K562 (cell line): ENCODE data around the gene OR2V2. TPM values are rescaled to one million over a fixed set of nuclear protein-coding genes. Genes with fewer than 3 reads are reported as not detected.

ENCODE experiments used
- ATAC-seq: fragments of 200-7000 bp; cut with Tn5 transposase; 3 replicates; pipeline ENCODE4 v1.9.1; 2020; ENCODE audit warnings: moderate library complexity
- BruUV-seq: library from RNA; stranded (reverse); fragments of 400-500 nt; replicated peaks from 2 replicates; lab custom pipeline; 2021; lab: Mats Ljungman, UMichigan
- CTCF ChIA-PET: fragments of 300-600 bp; formaldehyde crosslinking; extraction: SDS; loops from one replicate; lab custom pipeline; 2021; ENCODE audit warnings: low intra/inter-chr PET ratio; lab: Yijun Ruan, JAX
- POLR2A ChIA-PET: fragments of 300-600, 350-650 bp; sonication (Branson Sonifier 250); formaldehyde crosslinking; extraction: SDS; loops from one replicate; lab custom pipeline; 2021; ENCODE audit warnings: antibody characterized with exemption, inconsistent platforms; lab: Yijun Ruan, JAX
- DNase-seq, 4 experiments: peaks; one replicate each; pipeline versions ENCODE4 v3.0.0 to v3.0.0-alpha.2; 2011 to 2018; ENCODE audit warnings: low spot score in 3 of 4, mixed read lengths in 3 of 4; ENCODE audit errors: extremely low read depth in 1 of 4
- FAIRE-seq: peaks from 2 replicates; lab custom pipeline; 2011; peaks lifted over from hg19 to GRCh38; lab: Jason Lieb, UNC
- H2AFZ ChIP-seq: 2 replicates; pipeline ENCODE4 v1.6.0; 2011; ENCODE audit warnings: low read depth, low read length, control low read depth, inconsistent platforms
- H3K27ac ChIP-seq: fragments of 200-600 bp; 3 replicates; pipeline ENCODE4 v1.8.0; 2011; ENCODE audit warnings: low read depth, mild to moderate bottlenecking, control low read depth, inconsistent platforms, low read length, moderate library complexity, mixed read lengths; ENCODE audit errors: extremely low read depth
- H3K27me3 ChIP-seq, 2 experiments: fragments of 300-600 bp in 1 of 2; 2 replicates in 1 of 2; 3 replicates in 1 of 2; pipeline versions ENCODE4 v1.6.0 to v1.8.0; 2011; ENCODE audit warnings: inconsistent platforms in 2 of 2, low read length in 2 of 2, mild to moderate bottlenecking in 1 of 2, mixed read lengths in 1 of 2, moderate library complexity in 1 of 2; ENCODE audit not compliant: control insufficient read depth in 2 of 2, insufficient read depth in 2 of 2
- H3K36me3 ChIP-seq: fragments of 300-600 bp; 3 replicates; pipeline ENCODE4 v1.8.0; 2011; ENCODE audit warnings: mild to moderate bottlenecking, low read length, inconsistent platforms; ENCODE audit not compliant: control insufficient read depth, insufficient read depth
- H3K4me1 ChIP-seq, 2 experiments: fragments of 200-600 bp in 1 of 2; replicated peaks in 1 of 2; 2 replicates in 1 of 2; 3 replicates in 1 of 2; pipeline versions ENCODE4 v1.5.1 to v1.8.0; 2011; ENCODE audit warnings: inconsistent platforms in 2 of 2, low read length in 2 of 2, mild to moderate bottlenecking in 1 of 2, mixed read lengths in 1 of 2, moderate library complexity in 1 of 2; ENCODE audit not compliant: control insufficient read depth in 2 of 2, insufficient read depth in 2 of 2
- H3K4me2 ChIP-seq: 2 replicates; pipeline ENCODE4 v1.6.1; 2011; ENCODE audit warnings: low read length, control low read depth, inconsistent platforms, mixed read lengths; ENCODE audit not compliant: insufficient read depth
- H3K4me3 ChIP-seq: fragments of 200-600 bp; sonication (generic), shearing (Covaris generic); 2 replicates; pipeline ENCODE4 v1.5.1; 2016; ENCODE audit warnings: control low read depth, inconsistent platforms
- H3K79me2 ChIP-seq: fragments of 200-600 bp; 3 replicates; pipeline ENCODE4 v1.8.0; 2011; ENCODE audit warnings: low read length, inconsistent platforms; ENCODE audit not compliant: control insufficient read depth, insufficient read depth
- H3K9ac ChIP-seq, 2 experiments: 2 replicates each; pipeline versions ENCODE4 v1.6.0 to v1.6.1; 2011; ENCODE audit warnings: low read depth in 2 of 2, low read length in 2 of 2, control low read depth in 1 of 2, inconsistent platforms in 1 of 2, mild to moderate bottlenecking in 1 of 2, mixed read lengths in 1 of 2; ENCODE audit not compliant: insufficient read depth in 1 of 2
- H3K9me1 ChIP-seq: one replicate; pipeline ENCODE4 v1.6.0; 2011; ENCODE audit warnings: inconsistent platforms, mild to moderate bottlenecking, low read length, moderate library complexity; ENCODE audit not compliant: control insufficient read depth, insufficient read depth
- H3K9me3 ChIP-seq: replicated peaks from 2 replicates; pipeline ENCODE4 v1.5.1; 2011; ENCODE audit warnings: low read depth, low read length, inconsistent platforms; ENCODE audit not compliant: control insufficient read depth, insufficient read depth
- H4K20me1 ChIP-seq: replicated peaks from 2 replicates; pipeline ENCODE4 v1.6.1; 2011; ENCODE audit warnings: low read length, inconsistent platforms, mixed read lengths; ENCODE audit not compliant: control insufficient read depth, insufficient read depth
- CBFA2T3 ChIP-seq: fragments of 450-650 bp; IDR thresholded peaks from 2 replicates; pipeline ENCODE4 v1.6.1; 2017
- EZH2 ChIP-seq: IDR thresholded peaks from 2 replicates; pipeline ENCODE4 v1.6.1; 2012; ENCODE audit warnings: low read depth, mild to moderate bottlenecking, inconsistent platforms, low read length, borderline replicate concordance
- FOSL1 ChIP-seq: fragments of 200-800 bp; sonication (Bioruptor generic); conservative IDR thresholded peaks from 2 replicates; pipeline ENCODE4 v1.6.1; 2016; ENCODE audit warnings: missing genetic modification characterization, missing compliant biosample characterization
- NFIX ChIP-seq: fragments of 250-450 bp; sonication (Bioruptor Pico); IDR thresholded peaks from 2 replicates; pipeline ENCODE4 v1.4.0; 2020; ENCODE audit warnings: low read depth, mild to moderate bottlenecking, moderate library complexity
- SIN3B ChIP-seq: fragments of 450-650 bp; IDR thresholded peaks from 2 replicates; pipeline ENCODE4 v1.6.1; 2017; ENCODE audit warnings: low read depth, mild to moderate bottlenecking, moderate library complexity
- SMARCA4 ChIP-seq: fragments of 450-650 bp; IDR thresholded peaks from 2 replicates; pipeline ENCODE4 v1.6.1; 2016
- SP1 ChIP-seq: sonication (generic); formaldehyde crosslinking; IDR thresholded peaks from 2 replicates; pipeline ENCODE4 v1.8.1; 2022; ENCODE audit warnings: mild to moderate bottlenecking, missing genetic modification reagents
- XRCC5 ChIP-seq: fragments of 200-400 bp; formaldehyde crosslinking; IDR thresholded peaks from 2 replicates; pipeline ENCODE4 v1.6.1; 2017; ENCODE audit warnings: low read depth, mild to moderate bottlenecking, low read length
- ZFP30 ChIP-seq: fragments of 250-450 bp; sonication (Bioruptor Pico); IDR thresholded peaks from 2 replicates; pipeline ENCODE4 v1.8.0; 2022; ENCODE audit warnings: moderate library complexity, mild to moderate bottlenecking, inconsistent platforms, borderline replicate concordance
- ZNF175 ChIP-seq: fragments of 200-800 bp; sonication (Bioruptor generic); IDR thresholded peaks from 2 replicates; pipeline ENCODE4 v1.6.1; 2016; ENCODE audit warnings: low read depth, mild to moderate bottlenecking, missing genetic modification characterization, missing compliant biosample characterization
- ZNF408 ChIP-seq: fragments of 250-450 bp; sonication (Bioruptor Pico); IDR thresholded peaks from 2 replicates; pipeline ENCODE4 v1.4.0; 2020; ENCODE audit warnings: low read depth, mild to moderate bottlenecking, moderate library complexity
- ZNF696 ChIP-seq: fragments of 250-450 bp; sonication (Bioruptor Pico); conservative IDR thresholded peaks from 2 replicates; pipeline ENCODE4 v1.4.0; 2020; ENCODE audit warnings: mild to moderate bottlenecking, moderate library complexity
- ZNF764 ChIP-seq: fragments of 250-450 bp; sonication (Bioruptor Pico); IDR thresholded peaks from 2 replicates; pipeline ENCODE4 v1.4.0; 2020; ENCODE audit warnings: low read depth, mild to moderate bottlenecking, moderate library complexity
- WGBS: fragments of 100-300 bp; shearing (Covaris generic); methylation state at CpG from one replicate; pipeline ENCODE4 v1.1.6; 2016; ENCODE audit warnings: low coverage, mixed read lengths; ENCODE audit not compliant: insufficient coverage; ENCODE audit errors: missing lambda C conversion rate; 5-methylcytosine and 5-hydroxymethylcytosine counted together
- in situ Hi-C: fragments of 300-500 bp; cut with MboI; formaldehyde crosslinking; loops from 4 replicates; pipeline ENCODE4 v1.15.0; 2018; ENCODE audit warnings: inconsistent platforms, mixed read lengths
- intact Hi-C: fragments of 100-400 bp; cut with micrococcal nuclease; formaldehyde crosslinking; loops from 2 replicates; pipeline ENCODE4 v1.14.2; 2022
- polyA plus RNA-seq, 8 experiments: library from polyadenylated mRNA; depleted of rRNA in 4 of 8; stranded (reverse) in 5 of 8; unstranded in 3 of 8; fragments of >200 nt; fragmentation: Nextera tagmentation in 2 of 8; fragmentation: Illumina TruSeq in 1 of 8; extraction: Ambion mirVana in 2 of 8; extraction: Trizol in 1 of 8; gene quantifications; 2 replicates each; pipeline versions ENCODE4 v1.2.1 to v1.2.3, GENCODE V29; 2011 to 2014; ENCODE audit warnings: inconsistent platforms in 1 of 8, missing spikeins in 1 of 8
- total RNA-seq, 7 experiments: library from RNA; depleted of rRNA in 6 of 7; stranded (reverse); fragments of >200 nt in 6 of 7; fragmentation: Illumina TruSeq in 2 of 7; extraction: Trizol in 2 of 7; gene quantifications; 2 replicates each; pipeline versions ENCODE4 v1.2.1 to v1.2.3, GENCODE V29; 2011 to 2021; ENCODE audit warnings: low replicate concordance in 1 of 7
- TF ChIP-seq, protein P1 (sequence below): sonication (generic); formaldehyde crosslinking; IDR thresholded peaks from 2 replicates; pipeline ENCODE4 v1.8.0; 2022; ENCODE audit warnings: missing genetic modification reagents, mild to moderate bottlenecking, borderline replicate concordance
- TF ChIP-seq, protein P2 (sequence below): fragments of 450-650 bp; formaldehyde crosslinking; IDR thresholded peaks from 2 replicates; pipeline ENCODE4 v1.4.0; 2022; ENCODE audit warnings: mild to moderate bottlenecking, moderate library complexity
- TF ChIP-seq, protein P3 (sequence below): sonication (generic); formaldehyde crosslinking; IDR thresholded peaks from 2 replicates; pipeline ENCODE4 v1.8.1; 2022; ENCODE audit warnings: missing genetic modification reagents
- TF ChIP-seq, protein P4 (sequence below): fragments of 450-650 bp; formaldehyde crosslinking; IDR thresholded peaks from 2 replicates; pipeline ENCODE4 v1.4.0; 2020; ENCODE audit warnings: mild to moderate bottlenecking

Gene OR2V2
- total and polyA plus RNA-seq, 9 of the 15 experiments (the other 6 are each of a cell fraction or from before 2014, with no cell fraction given): 0.01 TPM; not detected in 8

GRCh38 chr5:181138258-181138657 is 9.1 kb upstream of the OR2V2 start:
- in situ Hi-C loops (loop anchor here (10.0 kb wide), 1 partner anchor 193 kb away; no protein-coding TSS in a partner anchor), intact Hi-C loops (no loop called here)
- 7% methylated on average over 5 of the region's 5 CpGs for WGBS
- Histone ChIP-seq H3K4me3 (no peak overlapping the region), H3K9me3 (peaks cover 6% of the 10 kb centered on the region; the same call in 1 of the 2 replicates), H2AFZ (no peak overlapping the region), H3K27me3 (no peaks in the 10 kb centered on the region), H3K4me1 (peaks cover under 1 to 8% of the 10 kb centered on the region in 2 experiments; a peak in 4 of 5 replicates), H3K36me3 (no peaks in the 10 kb centered on the region), H3K27ac (no peak overlapping the region), H3K79me2 (no peaks in the 10 kb centered on the region), H4K20me1 (no peaks in the 10 kb centered on the region), H3K4me2 (no peak overlapping the region), H3K9me1 (no peaks in the 10 kb centered on the region), H3K9ac (no peak overlapping the region)
- ChIA-PET POLR2A (no interaction called here), CTCF (no interaction called here)
- DNase-seq: peak in 3 of 4 experiments; percentile 39 to 72 (median 61)
- peak; percentile 81 for FAIRE-seq
- ATAC-seq: peak; percentile 76
- BruUV-seq: no TSS peak
- TF ChIP-seq SMARCA4 (no peak), ZNF175 (CRISPR knock-in tag) (no peak), SP1 (no peak), XRCC5 (no peak), EZH2 (no peak), ZFP30 (CRISPR knock-in tag) (no peak), SIN3B (no peak), FOSL1 (peak; percentile 63), CBFA2T3 (peak; percentile 29; the same call in 1 of the 2 replicates), ZNF696 (CRISPR knock-in tag) (no peak), NFIX (CRISPR knock-in tag) (no peak), ZNF764 (CRISPR knock-in tag) (no peak), ZNF408 (CRISPR knock-in tag) (no peak)
- TF ChIP-seq, protein P1, sequence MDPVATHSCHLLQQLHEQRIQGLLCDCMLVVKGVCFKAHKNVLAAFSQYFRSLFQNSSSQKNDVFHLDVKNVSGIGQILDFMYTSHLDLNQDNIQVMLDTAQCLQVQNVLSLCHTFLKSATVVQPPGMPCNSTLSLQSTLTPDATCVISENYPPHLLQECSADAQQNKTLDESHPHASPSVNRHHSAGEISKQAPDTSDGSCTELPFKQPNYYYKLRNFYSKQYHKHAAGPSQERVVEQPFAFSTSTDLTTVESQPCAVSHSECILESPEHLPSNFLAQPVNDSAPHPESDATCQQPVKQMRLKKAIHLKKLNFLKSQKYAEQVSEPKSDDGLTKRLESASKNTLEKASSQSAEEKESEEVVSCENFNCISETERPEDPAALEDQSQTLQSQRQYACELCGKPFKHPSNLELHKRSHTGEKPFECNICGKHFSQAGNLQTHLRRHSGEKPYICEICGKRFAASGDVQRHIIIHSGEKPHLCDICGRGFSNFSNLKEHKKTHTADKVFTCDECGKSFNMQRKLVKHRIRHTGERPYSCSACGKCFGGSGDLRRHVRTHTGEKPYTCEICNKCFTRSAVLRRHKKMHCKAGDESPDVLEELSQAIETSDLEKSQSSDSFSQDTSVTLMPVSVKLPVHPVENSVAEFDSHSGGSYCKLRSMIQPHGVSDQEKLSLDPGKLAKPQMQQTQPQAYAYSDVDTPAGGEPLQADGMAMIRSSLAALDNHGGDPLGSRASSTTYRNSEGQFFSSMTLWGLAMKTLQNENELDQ (CRISPR knock-in tag): no peak
- TF ChIP-seq, protein P2, sequence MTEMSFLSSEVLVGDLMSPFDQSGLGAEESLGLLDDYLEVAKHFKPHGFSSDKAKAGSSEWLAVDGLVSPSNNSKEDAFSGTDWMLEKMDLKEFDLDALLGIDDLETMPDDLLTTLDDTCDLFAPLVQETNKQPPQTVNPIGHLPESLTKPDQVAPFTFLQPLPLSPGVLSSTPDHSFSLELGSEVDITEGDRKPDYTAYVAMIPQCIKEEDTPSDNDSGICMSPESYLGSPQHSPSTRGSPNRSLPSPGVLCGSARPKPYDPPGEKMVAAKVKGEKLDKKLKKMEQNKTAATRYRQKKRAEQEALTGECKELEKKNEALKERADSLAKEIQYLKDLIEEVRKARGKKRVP (CRISPR knock-in tag): no peak
- TF ChIP-seq, protein P3, sequence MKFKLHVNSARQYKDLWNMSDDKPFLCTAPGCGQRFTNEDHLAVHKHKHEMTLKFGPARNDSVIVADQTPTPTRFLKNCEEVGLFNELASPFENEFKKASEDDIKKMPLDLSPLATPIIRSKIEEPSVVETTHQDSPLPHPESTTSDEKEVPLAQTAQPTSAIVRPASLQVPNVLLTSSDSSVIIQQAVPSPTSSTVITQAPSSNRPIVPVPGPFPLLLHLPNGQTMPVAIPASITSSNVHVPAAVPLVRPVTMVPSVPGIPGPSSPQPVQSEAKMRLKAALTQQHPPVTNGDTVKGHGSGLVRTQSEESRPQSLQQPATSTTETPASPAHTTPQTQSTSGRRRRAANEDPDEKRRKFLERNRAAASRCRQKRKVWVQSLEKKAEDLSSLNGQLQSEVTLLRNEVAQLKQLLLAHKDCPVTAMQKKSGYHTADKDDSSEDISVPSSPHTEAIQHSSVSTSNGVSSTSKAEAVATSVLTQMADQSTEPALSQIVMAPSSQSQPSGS (CRISPR knock-in tag): no peak
- TF ChIP-seq, protein P4, sequence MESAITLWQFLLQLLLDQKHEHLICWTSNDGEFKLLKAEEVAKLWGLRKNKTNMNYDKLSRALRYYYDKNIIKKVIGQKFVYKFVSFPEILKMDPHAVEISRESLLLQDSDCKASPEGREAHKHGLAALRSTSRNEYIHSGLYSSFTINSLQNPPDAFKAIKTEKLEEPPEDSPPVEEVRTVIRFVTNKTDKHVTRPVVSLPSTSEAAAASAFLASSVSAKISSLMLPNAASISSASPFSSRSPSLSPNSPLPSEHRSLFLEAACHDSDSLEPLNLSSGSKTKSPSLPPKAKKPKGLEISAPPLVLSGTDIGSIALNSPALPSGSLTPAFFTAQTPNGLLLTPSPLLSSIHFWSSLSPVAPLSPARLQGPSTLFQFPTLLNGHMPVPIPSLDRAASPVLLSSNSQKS: no peak
